ENCODE results near the gene GPRC5C. TPM values are rescaled to one million over a fixed set of nuclear protein-coding genes. Genes with fewer than 3 reads are reported as not detected.
"Not testable (repeated sequence)": the region's sequence is repeated elsewhere in the genome, so short reads cannot be mapped to it uniquely, and the experiment has no call there.

The GPRC5C gene
- total RNA-seq, 1 donor from 2014 or later = 243 TPM

DNA sequence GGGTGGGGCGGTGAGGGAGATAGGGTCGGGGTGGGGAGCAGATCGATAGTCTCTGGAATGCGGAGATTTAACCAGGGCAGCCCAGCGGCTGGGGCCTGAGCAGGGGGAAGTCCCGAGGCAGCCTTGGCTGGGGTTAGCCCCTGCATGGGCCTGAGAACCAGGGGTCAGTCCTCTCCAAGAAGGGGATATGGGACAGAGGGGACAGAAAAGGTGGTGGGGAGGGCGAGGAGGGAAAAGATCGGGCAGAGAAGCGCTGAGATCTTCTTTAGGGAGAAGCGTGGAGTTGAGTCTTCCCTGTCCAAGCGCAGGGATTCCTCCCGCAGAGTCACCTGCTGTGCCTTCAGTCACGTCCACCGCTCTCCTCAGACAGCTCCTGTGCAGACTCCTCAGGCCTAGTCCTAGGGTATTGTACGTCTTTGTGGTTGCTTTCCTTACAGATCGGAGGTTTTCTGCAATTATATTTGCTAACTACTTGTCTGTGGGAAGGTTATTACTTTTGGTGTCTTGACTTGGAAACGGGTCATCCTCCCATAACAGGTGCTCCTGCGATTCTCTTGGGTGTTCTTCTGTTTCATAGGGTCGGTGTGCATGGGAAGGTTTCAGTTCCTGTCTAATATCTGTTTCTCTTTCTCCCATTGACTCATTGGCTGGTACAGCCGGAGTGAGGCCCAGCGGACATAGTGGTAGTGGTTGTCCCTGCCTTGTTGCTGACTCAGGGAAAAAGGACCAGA is 35.5 kb downstream of the GPRC5C start:
- DNase-seq (ENCODE audit: low spot score) (no peak), ATAC-seq (no peak)

GRCh38 chr17:74471341-74471740 is 39.5 kb downstream of the GPRC5C start:
- ATAC-seq = no peak
- no peak for DNase-seq (ENCODE audit: low spot score)

GRCh38 chr17:74472890-74473289 is 41.0 kb downstream of the GPRC5C start:
- DNase-seq (ENCODE audit: low spot score) = no peak
- ATAC-seq = no peak

- DNase-seq (ENCODE audit: low spot score) (no peak), ATAC-seq (no peak)
These were observed 41.4 kb downstream of the GPRC5C start for GRCh38 chr17:74473294-74473693.

DNA sequence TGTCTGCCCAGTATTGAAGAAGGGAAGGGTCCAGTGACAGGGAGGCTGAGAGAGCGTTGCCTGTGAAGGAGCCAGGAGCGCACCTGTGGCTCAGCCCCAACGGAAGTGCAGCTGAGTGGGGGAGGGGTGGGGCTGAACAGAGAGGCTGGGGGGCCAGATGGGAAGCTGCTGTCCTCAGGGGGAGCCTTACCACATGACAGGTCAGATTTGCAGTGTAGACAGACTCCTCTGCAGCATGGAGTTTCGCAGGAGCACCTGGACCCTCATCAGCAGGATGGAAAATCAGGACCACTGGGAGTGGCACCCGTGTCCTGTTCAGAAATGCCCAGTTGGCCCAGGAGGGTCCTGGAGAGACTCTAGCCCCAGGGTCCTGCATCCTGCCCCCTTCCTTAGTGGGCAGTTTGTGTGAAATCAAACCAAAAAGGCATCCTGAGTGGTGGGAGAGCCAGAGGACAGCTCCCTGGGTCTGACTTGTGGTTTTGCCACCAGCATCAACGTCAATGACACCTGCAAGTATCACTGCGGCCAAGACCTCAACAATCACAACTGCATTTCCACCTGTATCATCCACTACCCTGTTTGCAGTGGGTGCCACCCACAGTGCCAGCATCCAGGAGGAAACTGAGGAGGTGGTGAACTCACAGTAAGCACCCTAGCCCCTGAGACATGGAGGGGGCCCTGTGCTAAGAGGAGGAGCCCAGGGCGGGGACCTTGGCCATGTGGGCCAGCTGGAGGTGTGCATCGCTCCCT is 42.3 kb downstream of the GPRC5C start:
- no peak for ATAC-seq
- DNase-seq (ENCODE audit: low spot score) = no peak

- ATAC-seq = no peak
- no peak for DNase-seq (ENCODE audit: low spot score)
These were observed 43.3 kb downstream of the GPRC5C start for GRCh38 chr17:74475189-74475588.

DNA sequence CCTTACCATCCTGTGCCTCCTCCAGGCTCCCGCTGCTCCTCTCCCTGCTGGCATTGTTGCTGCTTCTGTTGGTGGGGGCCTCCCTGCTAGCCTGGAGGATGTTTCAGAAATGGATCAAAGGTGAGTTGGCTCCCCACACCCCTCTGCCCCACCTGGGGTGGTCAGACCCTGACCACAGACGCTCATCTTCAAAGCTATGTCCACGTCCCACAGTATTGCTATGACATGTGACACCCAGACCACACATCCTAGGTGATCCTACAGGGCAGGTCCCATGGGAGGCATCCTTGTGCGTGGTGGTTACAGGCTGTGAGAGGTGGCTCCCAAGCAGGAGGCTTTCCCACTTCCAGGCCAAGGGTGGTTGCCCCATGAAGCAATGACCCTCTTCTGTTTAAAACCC is 45.5 kb downstream of the GPRC5C start:
- ATAC-seq (no peak), DNase-seq (ENCODE audit: low spot score) (no peak)

GRCh38 chr17:74478420-74479100 is 46.7 kb downstream of the GPRC5C start:
- ATAC-seq (peak; percentile 43), DNase-seq (ENCODE audit: low spot score) (no peak)

- DNase-seq (ENCODE audit: low spot score) (no peak), ATAC-seq (no peak)
These were observed 48.4 kb downstream of the GPRC5C start for GRCh38 chr17:74480290-74480689.

DNA sequence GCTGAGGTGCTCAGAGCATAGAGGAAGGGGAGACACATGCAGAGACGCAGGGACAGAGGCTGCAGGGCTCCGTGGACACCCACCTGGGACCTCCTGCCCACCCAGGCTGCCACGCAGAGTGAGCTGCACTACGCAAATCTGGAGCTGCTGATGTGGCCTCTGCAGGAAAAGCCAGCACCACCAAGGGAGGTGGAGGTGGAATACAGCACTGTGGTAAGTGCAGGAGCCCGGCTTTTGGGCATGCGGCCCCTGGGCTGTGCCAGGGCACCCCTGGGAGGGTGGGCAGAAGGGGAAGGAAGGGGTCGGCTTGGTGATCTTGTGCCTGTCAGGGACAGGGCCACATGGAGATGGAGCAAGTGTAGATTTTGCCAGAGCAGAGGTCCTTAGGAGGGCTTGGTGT is 49.7 kb downstream of the GPRC5C start:
- no peak for ATAC-seq
- no peak for DNase-seq (ENCODE audit: low spot score)

GRCh38 chr17:74484066-74484465 is 52.2 kb downstream of the GPRC5C start:
- ATAC-seq (no peak), DNase-seq (ENCODE audit: low spot score) (no peak)

DNA sequence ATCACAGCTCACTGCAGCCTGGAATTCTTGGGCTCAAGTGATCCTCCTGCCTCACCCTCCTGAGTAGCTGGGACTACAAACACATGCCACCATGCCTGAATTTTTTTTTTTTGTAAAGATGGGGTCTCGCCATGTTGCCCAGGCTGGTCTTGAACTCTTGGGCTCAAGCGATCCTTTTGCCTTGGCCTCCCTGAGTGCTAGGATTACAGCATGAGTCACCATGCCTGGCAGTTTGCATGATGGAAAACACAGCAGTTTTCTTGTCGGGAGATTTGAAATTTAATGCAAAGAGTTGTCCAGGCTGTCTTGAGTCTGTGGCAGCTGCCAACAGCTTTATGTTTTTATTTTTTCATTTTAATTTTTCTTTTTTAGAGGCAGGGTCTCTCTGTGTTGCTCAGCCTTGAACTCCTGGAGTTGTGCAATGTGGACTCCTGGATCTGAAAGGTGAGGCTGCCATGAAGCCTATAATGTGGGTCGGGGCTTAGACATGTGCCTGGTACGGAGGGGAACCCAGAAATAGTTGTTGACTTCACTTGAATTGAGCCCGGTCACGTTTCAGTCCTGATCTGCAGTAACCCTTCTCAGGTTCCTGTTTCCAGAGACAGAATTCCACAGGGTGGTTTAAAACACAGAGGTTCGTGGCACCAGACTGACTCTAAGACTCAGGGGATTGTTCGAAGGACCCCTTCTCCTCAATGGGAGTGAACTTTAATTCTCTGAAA is 53.3 kb downstream of the GPRC5C start:
- peak; percentile 36 for DNase-seq (ENCODE audit: low spot score)
- ATAC-seq = no peak

DNA sequence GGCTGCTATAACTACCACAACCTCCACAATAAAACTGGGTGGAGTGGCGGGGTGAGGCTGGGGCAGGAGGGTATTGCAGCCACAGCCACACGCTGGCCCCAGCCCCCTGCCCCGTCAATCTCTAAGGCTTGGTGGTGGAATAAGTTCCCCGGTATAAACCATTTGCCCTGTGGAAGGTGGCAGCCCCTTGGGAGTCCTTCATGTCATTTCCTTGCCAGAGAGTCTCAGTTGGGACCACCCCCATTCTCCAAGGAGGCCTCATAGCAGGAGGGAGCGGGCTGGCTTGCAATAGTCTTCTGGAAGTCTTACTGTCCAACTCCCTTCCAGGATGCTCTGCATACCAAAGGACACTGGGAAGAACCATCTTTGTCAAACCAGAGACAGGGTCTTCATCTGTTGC is 54.0 kb downstream of the GPRC5C start:
- DNase-seq (ENCODE audit: low spot score) (peak; percentile 21), ATAC-seq (no peak)

GRCh38 chr17:74488276-74488675 is 56.4 kb downstream of the GPRC5C start:
- not testable (repeated sequence) for ATAC-seq
- DNase-seq (ENCODE audit: low spot score) = peak; percentile 19

DNA sequence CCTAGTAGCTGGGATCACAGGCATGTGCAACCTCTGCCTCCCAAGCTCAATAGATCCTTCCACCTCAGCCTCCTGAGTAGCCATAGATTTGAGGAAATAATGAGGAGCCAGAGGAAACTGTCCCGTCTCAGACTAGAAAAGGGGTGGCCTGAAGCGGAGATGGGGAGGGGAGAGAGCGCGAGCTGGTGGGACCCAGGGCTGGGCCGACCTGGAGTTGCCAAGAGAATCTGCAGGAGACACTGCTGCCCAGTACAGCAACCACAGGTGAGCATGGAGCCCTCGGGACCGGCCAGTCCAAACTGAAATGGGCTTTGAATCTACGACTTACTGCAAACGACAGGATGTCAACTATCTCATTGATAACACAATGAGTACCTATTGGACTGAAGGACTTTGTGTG is 58.8 kb downstream of the GPRC5C start:
- peak; percentile 26 for DNase-seq (ENCODE audit: low spot score)

DNA sequence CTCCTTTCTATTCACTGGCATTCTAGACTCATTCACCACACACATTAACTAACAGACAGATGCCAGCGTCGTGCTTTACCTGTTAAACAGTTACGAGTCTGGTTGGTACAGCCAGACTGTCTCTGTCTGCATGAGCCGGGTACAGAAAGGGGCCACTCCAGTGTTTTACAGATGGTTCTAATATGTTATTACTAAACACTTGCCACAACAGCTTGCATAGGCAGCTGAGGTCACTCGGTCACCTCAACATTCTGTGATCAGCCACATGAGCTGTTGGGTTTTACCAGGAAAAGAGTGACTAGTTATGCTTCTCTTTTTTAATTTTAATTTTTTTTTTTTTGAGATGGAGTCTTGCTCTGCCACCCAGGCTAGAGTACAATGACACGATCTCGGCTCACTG is 59.7 kb downstream of the GPRC5C start:
- DNase-seq (ENCODE audit: low spot score) (peak; percentile 35), ATAC-seq (no peak)

More for the DNA sequence above, 58.8 kb downstream of the GPRC5C start:
- no peak for ATAC-seq

DNA sequence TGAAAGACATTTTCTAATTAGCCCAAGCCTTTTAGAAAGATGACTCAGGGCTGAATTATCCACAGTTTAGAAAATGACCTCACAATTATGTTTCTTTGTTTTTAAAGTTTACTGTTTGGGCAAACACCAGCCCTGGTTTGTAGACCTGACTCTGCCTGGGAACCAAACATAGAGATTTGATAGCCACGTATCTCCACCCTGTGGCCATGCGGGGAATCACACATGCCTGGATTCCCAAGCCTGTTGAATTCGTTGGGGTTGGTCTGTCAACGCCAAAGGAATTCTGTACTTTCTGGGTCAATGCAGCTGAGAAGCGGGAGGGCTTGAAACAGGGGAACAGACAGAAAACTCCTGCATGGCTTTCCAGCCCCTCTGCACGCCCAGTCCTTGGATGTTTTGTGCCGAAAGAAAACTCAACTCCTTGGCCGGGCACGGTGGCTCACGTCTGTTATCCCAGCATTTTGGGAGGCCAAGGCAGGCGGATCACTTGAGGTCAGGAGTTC is 61.5 kb downstream of the GPRC5C start:
- peak; percentile 100 for ATAC-seq
- peak; percentile 73 for DNase-seq (ENCODE audit: low spot score)
